H1 (cell line): ENCODE data around the gene SLC22A14. TPM values are rescaled to one million over a fixed set of nuclear protein-coding genes. Genes with fewer than 3 reads are reported as not detected.

Source experiments
- SAP30 ChIP-seq: fragments of 300-600 bp; sonication (generic); IDR thresholded peaks from 2 replicates; pipeline ENCODE4 v1.7.1; 2012; ENCODE audit warnings: low read length, moderate library complexity, mild to moderate bottlenecking, inconsistent platforms; ENCODE audit not compliant: insufficient read depth, insufficient replicate concordance
- polyA plus RNA-seq, 7 experiments: library from polyadenylated mRNA; depleted of rRNA in 3 of 7; stranded (reverse) in 5 of 7; unstranded in 2 of 7; fragments of >200 nt in 5 of 7; fragments of 200-250 nt in 2 of 7; gene quantifications; 1 replicate in 5 of 7; 2 replicates in 1 of 7; 4 replicates in 1 of 7; pipeline versions ENCODE4 v1.2.1 to v1.2.3, GENCODE V29; 2011 to 2013; ENCODE audit warnings: missing spikeins in 2 of 7, mixed read lengths in 2 of 7
- total RNA-seq: library from RNA; stranded (reverse); fragmentation: NEBNext Ultra II Directional; extraction: Animal tissue kit (Norgen Biotek cat#: 25700); gene quantifications from 2 replicates; pipeline ENCODE4 v1.2.1, GENCODE V29; 2021

Gene SLC22A14
- total and polyA plus RNA-seq, 2 of the 8 experiments (the other 6 are each of a cell fraction or from before 2014, with no cell fraction given), result 0.03 TPM; not detected in 1

GRCh38 chr3:38361496-38361895, 79.4 kb downstream of the SLC22A14 start (continued):
- TF ChIP-seq SAP30, result no peak
